Measurements from ENCODE around the gene TOP2B.

TOP2B gene

GRCh38 chr3:25589104-25589782 lies 75.5 kb downstream of the TOP2B start:
- Histone ChIP-seq H3K9ac (no peak overlapping the region), H3K4me1 (no peaks in the 10 kb centered on the region), H3K4me3 (ENCODE audit: low read depth, low read length) (no peak overlapping the region), H3K79me2 (no peaks in the 10 kb centered on the region), H2AFZ (no peak overlapping the region), H3K9me3 (ENCODE audit: control insufficient read depth, low read length) (no peaks in the 10 kb centered on the region), H3K27me3 (ENCODE audit: control insufficient read depth, insufficient read depth, low read length) (no peaks in the 10 kb centered on the region), H3K4me2 (ENCODE audit: low read length) (no peak overlapping the region), H3K27ac (no peak overlapping the region), H3K36me3 (ENCODE audit: control insufficient read depth, insufficient read depth, low read length) (no peaks in the 10 kb centered on the region)
- no peak for TF ChIP-seq CTCF (IDR thresholded peaks at IDR 0.05)

GRCh38 chr3:25588441-25589103 lies 76.1 kb downstream of the TOP2B start:
- no peaks in the 10 kb centered on the region for H3K27me3 ChIP-seq (ENCODE audit: control insufficient read depth, insufficient read depth, low read length)
- no peaks in the 10 kb centered on the region for H3K79me2 ChIP-seq
- H3K36me3 ChIP-seq (ENCODE audit: control insufficient read depth, insufficient read depth, low read length): no peaks in the 10 kb centered on the region
- no peak overlapping the region for H3K4me2 ChIP-seq (ENCODE audit: low read length)
- TF ChIP-seq CTCF (IDR thresholded peaks at IDR 0.05): no peak
- no peak overlapping the region for H3K27ac ChIP-seq
- no peak overlapping the region for H3K9ac ChIP-seq
- no peaks in the 10 kb centered on the region for H3K4me1 ChIP-seq
- no peak overlapping the region for H2AFZ ChIP-seq
- no peaks in the 10 kb centered on the region for H3K9me3 ChIP-seq (ENCODE audit: control insufficient read depth, low read length)
- no peak overlapping the region for H3K4me3 ChIP-seq (ENCODE audit: low read depth, low read length)

- no peak overlapping the region for H3K9ac ChIP-seq
- no peak overlapping the region for H3K27ac ChIP-seq
- H3K79me2 ChIP-seq: no peaks in the 10 kb centered on the region
- H3K4me2 ChIP-seq (ENCODE audit: low read length): no peak overlapping the region
- H3K4me1 ChIP-seq: no peaks in the 10 kb centered on the region
- H3K36me3 ChIP-seq (ENCODE audit: control insufficient read depth, insufficient read depth, low read length): no peaks in the 10 kb centered on the region
- no peaks in the 10 kb centered on the region for H3K27me3 ChIP-seq (ENCODE audit: control insufficient read depth, insufficient read depth, low read length)
- no peak overlapping the region for H3K4me3 ChIP-seq (ENCODE audit: low read depth, low read length)
- H2AFZ ChIP-seq: no peak overlapping the region
- H3K9me3 ChIP-seq (ENCODE audit: control insufficient read depth, low read length): no peaks in the 10 kb centered on the region
- no peak for TF ChIP-seq CTCF (IDR thresholded peaks at IDR 0.05)
Measured at GRCh38 chr3:25587975-25588374, 76.7 kb downstream of the TOP2B start.

- Histone ChIP-seq H3K27me3 (ENCODE audit: control insufficient read depth, insufficient read depth, low read length) (no peaks in the 10 kb centered on the region), H3K27ac (no peak overlapping the region)
- no peak for TF ChIP-seq CTCF (IDR thresholded peaks at IDR 0.05)
Measured at GRCh38 chr3:25587526-25587925, 77.2 kb downstream of the TOP2B start.

GRCh38 chr3:25587094-25587493 lies 77.6 kb downstream of the TOP2B start:
- no peaks in the 10 kb centered on the region for H3K9me3 ChIP-seq (ENCODE audit: control insufficient read depth, low read length)
- H3K4me2 ChIP-seq (ENCODE audit: low read length): no peak overlapping the region
- H3K36me3 ChIP-seq (ENCODE audit: control insufficient read depth, insufficient read depth, low read length): no peaks in the 10 kb centered on the region
- no peak overlapping the region for H3K9ac ChIP-seq
- no peaks in the 10 kb centered on the region for H3K27me3 ChIP-seq (ENCODE audit: control insufficient read depth, insufficient read depth, low read length)
- H3K4me3 ChIP-seq (ENCODE audit: low read depth, low read length): no peak overlapping the region
- no peak overlapping the region for H2AFZ ChIP-seq
- H3K27ac ChIP-seq: no peak overlapping the region
- no peak for TF ChIP-seq CTCF (IDR thresholded peaks at IDR 0.05)
- H3K79me2 ChIP-seq: no peaks in the 10 kb centered on the region
- H3K4me1 ChIP-seq: no peaks in the 10 kb centered on the region

More at GRCh38 chr3:25587526-25587925, 77.2 kb downstream of the TOP2B start:
- Histone ChIP-seq H3K79me2 (no peaks in the 10 kb centered on the region), H3K9me3 (ENCODE audit: control insufficient read depth, low read length) (no peaks in the 10 kb centered on the region), H3K4me3 (ENCODE audit: low read depth, low read length) (no peak overlapping the region), H3K4me1 (no peaks in the 10 kb centered on the region), H3K36me3 (ENCODE audit: control insufficient read depth, insufficient read depth, low read length) (no peaks in the 10 kb centered on the region), H2AFZ (no peak overlapping the region), H3K4me2 (ENCODE audit: low read length) (no peak overlapping the region), H3K9ac (no peak overlapping the region)

All from parathyroid adenoma (tissue), 2 donors.